Colonic mucosa (tissue), 4 donors: ENCODE data around the gene FAM78B. TPM values are rescaled to one million over a fixed set of nuclear protein-coding genes. Genes with fewer than 3 reads are reported as not detected.

Experiments
- DNase-seq: peaks from one replicate; pipeline ENCODE4 v3.0.0-alpha.2; 2020
- H3K27ac ChIP-seq: fragments of 200-600 bp; one replicate; pipeline ENCODE4 v1.8.0; 2021
- H3K27me3 ChIP-seq: fragments of 200-600 bp; one replicate; pipeline ENCODE4 v1.8.0; 2021
- H3K36me3 ChIP-seq: fragments of 200-600 bp; one replicate; pipeline ENCODE4 v1.8.0; 2021
- H3K4me1 ChIP-seq: fragments of 200-600 bp; one replicate; pipeline ENCODE4 v1.8.0; 2021; ENCODE audit warnings: mild to moderate bottlenecking
- H3K4me3 ChIP-seq: fragments of 200-600 bp; one replicate; pipeline ENCODE4 v1.8.0; 2021
- H3K9ac ChIP-seq, 2 donors: one replicate each; pipeline ENCODE4 v1.7.0; 2013; ENCODE audit warnings: control low read depth in 2 of 2, low read depth in 2 of 2, low read length in 2 of 2
- H3K9me3 ChIP-seq: fragments of 200-600 bp; one replicate; pipeline ENCODE4 v1.8.0; 2021
- intact Hi-C: fragments of 100-400 bp; cut with DNase I; formaldehyde crosslinking; loops from one replicate; pipeline ENCODE4 v1.14.1; 2022
- total RNA-seq, 2 donors: library from RNA; stranded (reverse); fragmentation: NEBNext Ultra II Directional in 1 of 2; extraction: Animal tissue kit (Norgen Biotek cat#: 25700) in 1 of 2; gene quantifications; one replicate each; pipeline ENCODE4 v1.2.1, GENCODE V29; 2021
- TF ChIP-seq, protein P1 (sequence below): fragments of 200-600 bp; IDR thresholded peaks from one replicate; pipeline ENCODE4 v1.8.0; 2022; ENCODE audit warnings: antibody characterized with exemption, mild to moderate bottlenecking
- donor health status: healthy.
- donor health status: DM: no; HTN: no; CAD: no.
- donor health status: DM: no; HTN: no; CAD: no.

FAM78B gene
- total RNA-seq, 2 donors from 2014 or later, result 0.69 to 1.2 TPM

DNA sequence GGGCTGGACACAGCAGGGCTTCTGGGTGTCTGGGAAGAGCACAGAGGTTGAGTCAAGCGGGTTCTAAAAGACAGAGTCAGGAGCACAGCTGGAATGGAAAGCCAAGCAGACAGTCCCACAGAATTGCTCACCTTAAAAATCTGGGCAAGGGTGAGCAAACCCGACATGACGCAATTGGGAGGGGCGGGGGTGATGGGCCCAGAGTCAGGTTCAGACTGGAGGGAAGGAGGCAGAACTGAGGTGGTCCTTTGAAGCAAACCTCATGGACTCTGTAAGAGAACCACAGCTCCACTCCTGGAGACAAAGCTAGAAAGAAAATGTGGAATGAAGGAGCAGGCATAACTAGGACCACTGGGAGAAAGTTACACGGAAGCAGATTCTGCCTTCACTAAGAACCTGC, 49.0 kb downstream of the FAM78B start:
- intact Hi-C loops, result no loop called here
- Histone ChIP-seq H3K27ac (no peak overlapping the region), H3K36me3 (no peaks in the 10 kb centered on the region), H3K9me3 (no peaks in the 10 kb centered on the region), H3K4me3 (no peak overlapping the region), H3K4me1 (no peaks in the 10 kb centered on the region), H3K9ac (no peak overlapping the region), H3K27me3 (no peaks in the 10 kb centered on the region)
- TF ChIP-seq, protein P1, sequence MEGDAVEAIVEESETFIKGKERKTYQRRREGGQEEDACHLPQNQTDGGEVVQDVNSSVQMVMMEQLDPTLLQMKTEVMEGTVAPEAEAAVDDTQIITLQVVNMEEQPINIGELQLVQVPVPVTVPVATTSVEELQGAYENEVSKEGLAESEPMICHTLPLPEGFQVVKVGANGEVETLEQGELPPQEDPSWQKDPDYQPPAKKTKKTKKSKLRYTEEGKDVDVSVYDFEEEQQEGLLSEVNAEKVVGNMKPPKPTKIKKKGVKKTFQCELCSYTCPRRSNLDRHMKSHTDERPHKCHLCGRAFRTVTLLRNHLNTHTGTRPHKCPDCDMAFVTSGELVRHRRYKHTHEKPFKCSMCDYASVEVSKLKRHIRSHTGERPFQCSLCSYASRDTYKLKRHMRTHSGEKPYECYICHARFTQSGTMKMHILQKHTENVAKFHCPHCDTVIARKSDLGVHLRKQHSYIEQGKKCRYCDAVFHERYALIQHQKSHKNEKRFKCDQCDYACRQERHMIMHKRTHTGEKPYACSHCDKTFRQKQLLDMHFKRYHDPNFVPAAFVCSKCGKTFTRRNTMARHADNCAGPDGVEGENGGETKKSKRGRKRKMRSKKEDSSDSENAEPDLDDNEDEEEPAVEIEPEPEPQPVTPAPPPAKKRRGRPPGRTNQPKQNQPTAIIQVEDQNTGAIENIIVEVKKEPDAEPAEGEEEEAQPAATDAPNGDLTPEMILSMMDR, result no peak
- DNase-seq, result no peak

DNA sequence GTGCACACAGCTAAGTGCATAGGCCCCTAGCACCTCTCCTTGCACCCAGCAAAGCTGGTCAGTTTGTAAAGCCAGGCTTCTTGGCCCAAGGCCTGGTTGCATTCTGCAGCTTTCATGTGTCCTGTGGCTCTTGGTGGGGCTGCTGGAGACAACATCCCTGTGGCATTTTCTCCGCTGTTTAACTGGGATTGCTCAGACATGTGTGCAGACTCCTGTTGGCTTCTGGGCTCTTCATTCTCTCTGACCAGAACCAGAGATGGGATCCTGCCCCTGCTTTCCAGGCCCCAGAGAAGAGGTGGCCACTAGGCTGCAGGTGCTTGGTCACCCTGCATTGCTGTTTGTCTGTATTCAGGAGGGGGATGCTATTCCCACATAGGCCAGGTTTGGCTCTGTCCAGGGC, 50.8 kb downstream of the FAM78B start:
- no peak for DNase-seq
- Histone ChIP-seq H3K27ac (no peak overlapping the region), H3K9me3 (no peaks in the 10 kb centered on the region), H3K4me3 (no peak overlapping the region), H3K27me3 (no peaks in the 10 kb centered on the region), H3K9ac (no peak overlapping the region), H3K4me1 (no peaks in the 10 kb centered on the region), H3K36me3 (no peaks in the 10 kb centered on the region)
- intact Hi-C loops, result no loop called here
- TF ChIP-seq, protein P1, result no peak

DNA sequence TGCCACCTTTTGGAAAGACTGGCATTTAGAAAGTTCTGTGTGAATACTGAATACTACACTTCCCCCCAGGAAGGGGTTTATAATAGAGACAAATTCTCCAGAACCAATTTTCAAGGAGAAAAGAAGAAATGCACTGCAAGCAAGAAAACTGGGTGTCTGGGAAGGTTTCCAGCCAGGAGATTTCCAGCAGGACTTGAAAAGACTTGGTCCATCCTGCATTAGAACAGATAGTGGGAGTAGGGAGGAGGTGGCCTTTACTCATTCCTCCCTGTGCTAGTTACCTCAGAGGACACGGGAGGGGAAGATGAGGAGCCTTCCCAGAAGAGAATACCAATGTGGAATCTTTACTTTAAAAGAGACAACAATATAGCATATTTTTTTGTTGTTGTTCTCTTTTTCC, 52.4 kb downstream of the FAM78B start:
- Histone ChIP-seq H3K4me1 (no peaks in the 10 kb centered on the region), H3K9me3 (no peaks in the 10 kb centered on the region), H3K36me3 (no peaks in the 10 kb centered on the region), H3K27me3 (no peaks in the 10 kb centered on the region), H3K4me3 (no peak overlapping the region), H3K9ac (no peak overlapping the region), H3K27ac (no peak overlapping the region)
- TF ChIP-seq, protein P1, result no peak
- intact Hi-C loops, result no loop called here
- no peak for DNase-seq

DNA sequence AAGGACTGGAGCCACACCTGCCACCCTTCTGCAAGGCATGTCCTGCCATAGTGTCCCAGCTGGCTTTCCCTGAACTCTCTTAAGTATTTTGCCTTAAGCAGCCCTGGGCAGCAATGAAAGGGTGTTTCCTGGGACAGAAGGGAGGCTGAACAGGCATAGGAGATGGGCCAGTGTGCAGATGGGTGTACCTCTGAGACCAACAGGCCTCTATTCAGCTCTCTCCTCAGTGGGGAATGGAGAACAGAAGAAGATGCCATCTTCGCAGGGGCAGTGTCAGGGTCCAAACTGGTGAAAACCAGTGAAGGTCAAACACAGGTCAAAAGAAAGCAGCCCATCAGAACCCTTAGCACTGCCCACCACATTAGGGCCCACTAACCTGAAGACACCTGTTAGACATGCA, 53.2 kb downstream of the FAM78B start:
- Histone ChIP-seq H3K9me3 (no peaks in the 10 kb centered on the region), H3K4me3 (no peak overlapping the region), H3K4me1 (no peaks in the 10 kb centered on the region), H3K27me3 (no peaks in the 10 kb centered on the region), H3K9ac (no peak overlapping the region), H3K27ac (no peak overlapping the region), H3K36me3 (no peaks in the 10 kb centered on the region)
- TF ChIP-seq, protein P1, result no peak
- DNase-seq, result no peak
- intact Hi-C loops, result no loop called here

DNA sequence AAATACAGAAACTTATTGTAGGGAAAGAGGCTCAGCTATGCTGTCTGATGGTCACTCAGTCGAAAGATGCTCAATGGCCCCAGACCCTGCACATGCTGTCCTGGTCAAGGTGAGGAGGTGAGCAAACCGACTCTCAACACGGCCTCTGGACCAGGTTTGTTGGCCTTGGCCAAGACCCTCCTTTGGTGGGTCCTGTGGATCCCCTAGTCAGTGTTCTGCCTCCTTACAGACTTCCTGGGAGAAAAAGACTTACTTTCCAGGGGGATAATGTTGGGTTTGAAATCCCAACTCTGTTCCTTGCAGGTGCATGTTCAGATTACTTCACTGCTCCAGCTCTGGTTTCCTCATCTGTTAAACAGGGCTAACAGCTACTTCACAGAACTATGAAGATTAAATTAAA, 53.8 kb downstream of the FAM78B start:
- Histone ChIP-seq H3K36me3 (no peaks in the 10 kb centered on the region), H3K4me1 (no peaks in the 10 kb centered on the region), H3K27ac (no peak overlapping the region), H3K9ac (no peak overlapping the region), H3K4me3 (no peak overlapping the region), H3K9me3 (no peaks in the 10 kb centered on the region), H3K27me3 (no peaks in the 10 kb centered on the region)
- TF ChIP-seq, protein P1, result no peak
- DNase-seq, result no peak
- intact Hi-C loops, result no loop called here

DNA sequence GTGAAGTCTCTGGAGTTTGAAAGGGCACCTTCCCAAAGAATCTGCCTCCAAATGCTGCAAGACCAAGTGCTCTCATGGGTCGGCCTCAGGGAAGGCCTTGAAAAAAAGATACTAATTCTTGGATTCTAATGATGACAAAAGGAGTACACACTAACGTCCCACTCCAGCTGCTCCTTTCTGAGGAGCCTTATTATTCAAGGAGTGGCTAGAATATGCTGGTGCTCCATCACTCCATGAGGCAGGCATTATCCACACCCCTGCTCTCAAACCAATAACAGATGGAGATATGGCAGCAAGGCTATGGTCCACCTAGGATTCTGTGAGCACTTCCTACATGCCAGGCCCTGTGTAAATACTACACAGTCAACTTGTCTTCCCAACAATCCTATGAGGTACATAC, 54.4 kb downstream of the FAM78B start:
- TF ChIP-seq, protein P1, result no peak
- no peak overlapping the region for H3K4me3 ChIP-seq
- DNase-seq, result no peak
- no peaks in the 10 kb centered on the region for H3K27me3 ChIP-seq
- no peaks in the 10 kb centered on the region for H3K4me1 ChIP-seq
- no peak overlapping the region for H3K27ac ChIP-seq
- no peaks in the 10 kb centered on the region for H3K36me3 ChIP-seq
- H3K9me3 ChIP-seq, result no peaks in the 10 kb centered on the region
- H3K9ac ChIP-seq, result no peak overlapping the region
- intact Hi-C loops, result no loop called here
